ENCODE measurements around the gene TNFAIP8L2. TPM values are rescaled to one million over a fixed set of nuclear protein-coding genes. Genes with fewer than 3 reads are reported as not detected.
A peak's percentile ranks its signal among the peaks of the same experiment; 100 is the strongest.

The TNFAIP8L2 gene
- 2.7 TPM for total RNA-seq

- DNase-seq = no peak
These were observed at the start of gene TNFAIP8L2 for GRCh38 chr1:151156515-151156819. Gene TNFAIP8L2, plus strand, starts transcription at chr1:151156649. Its CDS starts 2,049 bp downstream, at chr1:151158698.

- DNase-seq = no peak
These were observed 49.6 kb upstream of the TNFAIP8L2 start for GRCh38 chr1:151106894-151107293.

GRCh38 chr1:151108331-151108730 lies 48.1 kb upstream of the TNFAIP8L2 start:
- DNase-seq = no peak

DNA sequence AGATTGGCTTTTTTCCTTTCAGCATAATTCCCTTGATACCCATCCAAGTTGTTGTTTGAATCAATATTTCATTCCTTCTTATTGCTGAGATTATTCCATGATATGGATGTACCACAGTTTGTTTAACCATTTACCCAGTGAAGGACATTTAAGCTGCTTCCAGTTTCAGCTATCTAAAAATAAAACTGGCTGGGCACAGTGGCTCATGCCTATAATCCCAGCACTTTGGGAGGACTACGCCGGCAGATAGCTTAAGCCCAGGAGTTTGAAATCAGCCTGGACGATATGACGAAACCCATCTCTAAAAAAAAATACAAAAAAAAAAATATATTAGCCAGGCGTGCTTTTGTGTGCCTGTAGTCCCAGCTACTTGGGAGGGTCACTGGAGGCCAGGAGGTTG lies 42.6 kb upstream of the TNFAIP8L2 start:
- no peak for DNase-seq

DNA sequence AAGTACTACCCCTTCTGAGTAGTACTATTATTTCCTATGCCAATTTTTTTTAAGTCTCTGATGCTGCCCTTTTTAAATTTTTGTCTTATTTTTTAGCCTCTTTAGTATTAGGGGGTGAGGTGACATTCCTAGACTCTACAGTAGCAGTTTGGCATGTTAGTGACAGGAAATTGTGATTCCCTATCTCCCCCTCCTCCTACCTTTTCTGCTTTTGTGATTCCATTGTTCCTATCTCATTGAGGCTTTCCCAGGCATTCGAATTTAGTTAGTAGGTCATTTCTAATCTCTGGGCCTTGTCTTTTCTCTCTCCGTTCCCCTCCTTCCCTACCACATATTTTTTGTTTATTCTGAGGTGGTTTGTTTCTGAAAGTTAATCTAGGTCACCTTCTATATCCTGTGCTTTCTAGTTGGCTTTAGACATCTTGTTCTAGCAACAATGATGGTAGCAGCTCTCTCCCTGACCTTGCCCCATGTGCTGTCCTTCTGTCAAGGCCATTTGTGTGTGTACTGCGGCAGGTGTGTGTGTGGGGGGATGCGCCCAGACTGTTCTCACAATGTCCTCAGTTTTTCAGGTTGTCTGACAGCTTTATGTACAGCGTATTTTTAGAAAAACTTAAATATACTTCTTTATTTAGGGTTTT lies 31.6 kb upstream of the TNFAIP8L2 start:
- no peak for DNase-seq

DNA sequence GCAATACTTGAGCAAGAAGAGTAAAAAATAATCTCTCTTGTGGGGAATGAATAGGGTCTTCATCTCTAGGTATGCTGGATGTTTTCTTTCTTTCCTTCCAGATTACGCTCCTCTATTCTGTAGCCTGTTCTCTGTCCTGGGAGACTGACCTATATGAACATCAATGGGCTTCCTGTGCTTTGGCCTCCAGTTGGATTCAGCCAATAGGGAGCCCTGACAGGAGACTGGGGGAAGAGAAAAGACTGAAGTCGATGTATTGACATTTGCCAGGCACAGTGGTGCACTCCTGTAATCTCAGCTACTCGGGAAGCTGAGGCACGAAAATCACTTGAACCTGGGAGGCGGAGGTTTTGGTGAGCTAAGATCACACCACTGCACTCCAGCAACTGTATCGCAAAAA lies 27.6 kb upstream of the TNFAIP8L2 start:
- DNase-seq = no peak

DNA sequence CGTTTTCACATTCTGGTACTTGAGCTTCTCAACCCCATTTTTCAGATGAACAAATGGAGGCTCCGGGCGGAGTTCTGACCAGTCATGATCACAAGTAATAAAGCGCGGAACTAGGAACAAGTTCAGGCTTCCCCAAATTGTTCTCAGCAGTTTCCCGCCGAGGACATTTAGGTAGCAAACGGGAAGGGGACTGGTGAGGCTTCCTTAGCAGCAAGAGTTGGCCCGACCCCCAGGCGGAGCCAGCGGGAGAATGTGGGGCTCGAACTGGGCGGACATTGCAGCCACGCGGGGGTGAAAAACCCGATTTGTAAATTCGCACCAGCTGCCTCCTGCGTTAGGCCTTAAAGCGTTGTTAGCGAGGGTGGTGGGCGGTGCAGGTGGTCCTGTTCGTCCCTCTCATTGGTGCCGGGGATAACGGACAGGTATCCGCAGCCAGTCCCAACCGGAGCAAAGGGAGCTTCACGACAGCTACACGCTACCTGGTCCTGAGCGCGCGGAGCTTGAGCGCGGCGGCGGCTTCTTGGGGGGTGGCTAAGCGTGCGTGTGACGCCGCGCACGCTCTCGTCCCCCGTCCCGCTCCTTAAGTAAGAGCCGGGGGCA lies 25.4 kb upstream of the TNFAIP8L2 start:
- DNase-seq = peak; percentile 96

- DNase-seq = no peak
These were observed 24.6 kb upstream of the TNFAIP8L2 start for GRCh38 chr1:151131701-151132334.

DNA sequence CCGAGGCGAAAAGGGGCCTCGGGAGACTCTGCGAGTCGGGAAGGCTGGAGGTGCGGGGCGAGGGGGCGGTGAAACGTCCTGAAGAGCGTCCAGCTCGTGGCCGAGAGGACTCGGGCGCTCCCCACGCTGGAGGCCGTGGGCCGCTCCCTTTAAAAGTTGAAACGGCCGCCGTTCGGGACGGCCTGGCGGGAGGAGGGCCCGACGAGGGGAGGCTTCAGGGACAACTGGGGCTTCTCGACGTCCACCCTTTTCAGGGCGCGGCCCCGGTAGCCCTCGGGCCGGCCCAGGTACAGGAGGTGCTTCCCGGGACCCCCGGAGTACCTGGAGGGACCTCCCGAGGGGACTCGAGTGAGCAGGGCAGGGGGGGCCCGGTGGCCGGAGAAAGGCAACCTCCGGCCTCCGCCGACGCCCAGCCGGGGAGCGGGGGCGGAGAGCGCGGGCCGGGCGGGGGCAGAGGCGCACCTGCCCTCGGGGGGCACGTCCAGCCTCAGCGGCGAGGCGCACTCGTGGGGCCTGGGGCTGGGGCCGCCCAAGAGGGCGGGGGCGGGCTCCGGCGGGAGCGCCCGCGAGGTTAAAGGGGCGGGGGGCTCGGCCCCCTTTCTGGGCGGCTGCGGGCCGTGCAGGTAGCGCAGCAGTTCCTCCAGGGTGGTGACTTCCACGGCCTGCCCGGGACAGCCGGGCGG lies 24.0 kb upstream of the TNFAIP8L2 start:
- DNase-seq = no peak

GRCh38 chr1:151133018-151133806 lies 23.2 kb upstream of the TNFAIP8L2 start:
- DNase-seq = peak; percentile 62

DNA sequence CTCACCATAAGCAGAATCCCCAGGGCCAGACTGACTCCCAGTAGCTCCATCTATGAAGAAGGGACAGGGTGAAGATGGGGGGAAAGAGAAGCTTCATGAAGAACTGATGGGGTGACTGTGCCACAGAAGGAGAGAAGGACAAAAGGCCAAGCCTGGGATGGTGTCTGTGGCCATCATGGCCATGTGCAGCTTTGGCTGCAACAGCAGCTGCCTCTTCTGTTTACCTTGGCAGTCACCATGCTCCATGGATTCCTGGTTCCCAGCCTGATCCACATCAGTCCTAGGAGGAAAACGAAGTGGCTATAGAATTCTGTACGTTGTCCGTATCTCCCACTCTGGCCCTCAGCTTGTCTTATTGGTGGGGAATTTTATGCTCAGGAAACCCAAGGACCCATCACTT lies 22.1 kb upstream of the TNFAIP8L2 start:
- DNase-seq = no peak

- no peak for DNase-seq
These were observed 21.5 kb upstream of the TNFAIP8L2 start for GRCh38 chr1:151134991-151135390.

DNA sequence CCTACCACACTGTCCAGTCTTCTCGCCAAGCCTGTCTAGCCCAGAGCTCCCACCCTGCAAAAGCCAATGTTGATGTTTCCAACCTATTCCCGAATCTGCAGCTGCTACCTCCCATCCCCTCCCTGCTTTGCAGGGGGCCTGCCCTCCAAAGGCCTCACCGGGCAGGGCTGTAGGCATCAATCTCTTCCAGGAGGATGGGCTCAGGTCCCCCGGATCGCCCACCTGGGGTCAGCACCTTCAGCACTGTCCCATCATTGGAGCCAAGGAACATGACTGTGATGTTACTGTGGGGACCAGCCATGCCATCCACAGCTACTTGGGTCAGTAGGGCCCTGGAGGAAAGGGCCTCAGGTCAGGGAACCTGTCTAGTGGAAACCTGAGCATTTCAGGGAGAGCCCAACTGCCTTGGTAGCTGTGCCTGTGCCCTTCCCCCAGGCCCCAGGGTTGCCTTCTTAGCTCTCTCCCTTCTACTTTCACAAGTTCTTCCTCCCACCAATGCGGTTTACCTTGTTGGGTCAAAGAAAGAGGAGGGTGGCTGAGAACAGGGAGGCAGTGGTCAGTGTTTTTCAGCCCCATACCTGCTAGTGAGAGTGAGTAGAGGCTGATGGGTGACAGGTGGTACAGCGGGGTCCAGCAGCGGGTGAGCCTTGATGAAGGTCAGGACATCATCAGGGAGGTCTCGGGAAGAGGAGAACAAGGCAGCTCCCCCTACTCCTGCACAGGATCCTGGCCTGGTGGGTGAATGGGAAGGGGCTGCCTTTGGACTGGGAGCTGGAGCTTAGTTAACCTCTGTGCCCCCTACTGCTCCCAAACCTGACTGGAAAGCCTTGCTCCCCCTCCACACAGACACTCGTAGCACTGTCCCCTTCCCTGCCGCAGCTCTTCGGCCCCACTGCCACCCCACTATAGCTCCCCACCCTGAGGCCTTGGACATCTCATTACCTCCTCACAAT lies 20.7 kb upstream of the TNFAIP8L2 start:
- DNase-seq = no peak

DNA sequence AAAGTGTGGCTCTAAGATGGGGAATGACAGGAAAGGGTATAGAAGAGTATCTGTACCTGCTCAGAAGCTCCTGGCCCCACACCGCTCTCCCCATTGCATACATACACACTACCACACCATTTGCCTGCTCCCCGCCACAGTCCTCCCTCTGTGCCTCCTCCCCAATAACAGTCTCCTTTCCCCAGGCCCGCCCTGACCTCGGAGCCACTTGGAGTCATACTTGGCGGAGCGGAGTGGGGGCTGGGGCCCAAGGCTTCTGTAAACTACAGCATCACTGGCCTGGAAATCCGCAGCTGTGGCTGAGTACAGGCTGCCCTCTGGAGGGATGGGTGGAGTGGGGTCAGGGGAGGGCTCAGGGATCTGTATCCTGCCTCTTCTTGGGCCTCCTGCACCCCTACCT lies 18.7 kb upstream of the TNFAIP8L2 start:
- DNase-seq = no peak

GRCh38 chr1:151142411-151143056 lies 13.9 kb upstream of the TNFAIP8L2 start:
- DNase-seq = peak; percentile 94

DNA sequence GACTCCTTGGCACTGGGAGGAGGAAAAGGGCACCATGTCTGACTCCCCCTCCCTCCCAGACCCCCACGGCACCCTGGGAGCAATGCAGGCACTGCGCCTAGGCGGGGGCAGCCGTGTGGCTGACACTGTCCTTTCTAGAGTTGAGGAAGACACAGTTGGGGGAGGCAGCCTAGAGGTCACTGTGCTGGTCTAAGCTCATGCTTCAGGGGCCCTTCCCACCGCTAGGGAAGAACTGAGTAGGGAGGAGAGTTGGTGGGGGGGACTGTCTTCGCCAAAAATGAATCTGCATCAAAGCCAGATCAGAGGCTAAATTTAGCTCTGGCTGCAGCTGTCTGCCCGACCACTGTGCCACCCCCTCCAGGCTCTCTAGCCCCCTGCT lies 13.4 kb upstream of the TNFAIP8L2 start:
- peak; percentile 87 for DNase-seq

DNA sequence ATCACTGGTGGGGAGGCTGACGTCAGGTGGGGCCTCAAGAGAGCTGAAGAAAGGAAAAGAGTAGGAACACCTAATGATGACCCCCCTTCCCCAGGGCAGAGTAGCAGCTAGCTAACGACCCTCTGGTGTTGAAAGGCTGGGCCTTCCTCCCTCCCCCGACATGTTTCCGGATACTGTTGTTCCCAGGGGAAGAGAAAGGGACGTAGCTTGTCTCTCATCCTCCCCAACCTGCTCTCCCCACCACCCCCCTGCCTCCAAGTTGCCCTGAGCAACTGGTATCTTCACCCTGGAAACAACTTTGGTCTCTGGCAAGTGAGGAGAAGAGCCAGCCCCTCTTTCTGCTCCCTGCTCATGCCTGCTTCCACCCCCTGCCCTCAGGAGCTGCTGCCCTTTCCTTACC lies 12.5 kb upstream of the TNFAIP8L2 start:
- no peak for DNase-seq

- DNase-seq = peak; percentile 69
These were observed 11.8 kb upstream of the TNFAIP8L2 start for GRCh38 chr1:151144474-151145303.

- DNase-seq = peak; percentile 61
These were observed 11.0 kb upstream of the TNFAIP8L2 start for GRCh38 chr1:151145304-151146071.
